GM12874 (cell line): ENCODE data around the gene EPC2.

Experiments
- CTCF ChIP-seq: IDR thresholded peaks from 2 replicates; pipeline ENCODE4 v1.5.1; 2011; ENCODE audit warnings: low read depth, mild to moderate bottlenecking, control low read depth, low read length, moderate library complexity; ENCODE audit not compliant: insufficient read depth

The EPC2 gene

GRCh38 chr2:148650881-148651280 lies 6.3 kb downstream of the EPC2 start:
- TF ChIP-seq CTCF: no peak

GRCh38 chr2:148651972-148652371 lies 7.4 kb downstream of the EPC2 start:
- TF ChIP-seq CTCF: no peak

- TF ChIP-seq CTCF: no peak
Measured at GRCh38 chr2:148653437-148653836, 8.9 kb downstream of the EPC2 start.

GRCh38 chr2:148654435-148654834 lies 9.9 kb downstream of the EPC2 start:
- no peak for TF ChIP-seq CTCF

- no peak for TF ChIP-seq CTCF
Measured at GRCh38 chr2:148656516-148656915, 12.0 kb downstream of the EPC2 start.

- TF ChIP-seq CTCF: no peak
Measured at GRCh38 chr2:148658807-148659722, 14.5 kb downstream of the EPC2 start.

GRCh38 chr2:148660999-148661398 lies 16.4 kb downstream of the EPC2 start:
- no peak for TF ChIP-seq CTCF
